Gastrocnemius medialis (tissue), 4 donors: ENCODE results near the gene FBXW10. TPM values are rescaled to one million over a fixed set of nuclear protein-coding genes. Genes with fewer than 3 reads are reported as not detected.
A peak's percentile ranks its signal among the peaks of the same experiment; 100 is the strongest.
"Not testable (repeated sequence)": the region's sequence is repeated elsewhere in the genome, so short reads cannot be mapped to it uniquely, and the experiment has no call there.

Experiments used
- ATAC-seq, 2 donors: fragments of 150-250 bp; one replicate each; pipeline ENCODE4 v1.9.1; 2016
- DNase-seq, 2 donors: peaks; one replicate each; pipeline ENCODE4 v3.0.0-alpha.2; 2019
- H3K27ac ChIP-seq, 4 donors: fragments of 200-600 bp; sonication (generic); 1 replicate in 1 of 4; 2 replicates in 3 of 4; pipeline ENCODE4 v1.5.1; 2016 to 2018; ENCODE audit warnings: mild to moderate bottlenecking in 2 of 4, moderate library complexity in 1 of 4
- H3K27me3 ChIP-seq, 3 donors: fragments of 200-600 bp; sonication (generic) in 2 of 3; 1 replicate in 1 of 3; 2 replicates in 2 of 3; pipeline versions ENCODE4 v1.5.1 to v1.6.0; 2016 to 2019; ENCODE audit warnings: mild to moderate bottlenecking in 1 of 3, moderate library complexity in 1 of 3
- H3K36me3 ChIP-seq, 2 donors: fragments of 200-600 bp; sonication (generic) in 1 of 2; one replicate each; pipeline ENCODE4 v1.5.1; 2017 to 2018
- H3K4me1 ChIP-seq, 2 donors: fragments of 200-600 bp; sonication (generic) in 1 of 2; one replicate each; pipeline ENCODE4 v1.5.1; 2016 to 2017; ENCODE audit warnings: mild to moderate bottlenecking in 2 of 2
- H3K4me3 ChIP-seq, 4 donors: fragments of 200-600 bp; sonication (generic) in 3 of 4; 1 replicate in 1 of 4; 2 replicates in 3 of 4; pipeline ENCODE4 v1.5.1; 2016 to 2019; ENCODE audit warnings: mild to moderate bottlenecking in 2 of 4
- H3K9me3 ChIP-seq, 3 donors: fragments of 200-600 bp; sonication (generic) in 2 of 3; 1 replicate in 1 of 3; 2 replicates in 2 of 3; pipeline ENCODE4 v1.5.1; 2016 to 2019
- POLR2A ChIP-seq, 2 donors: fragments of 450-650 bp; IDR thresholded peaks; one replicate each; pipeline ENCODE4 v1.6.1; 2017; ENCODE audit warnings: antibody characterized with exemption in 2 of 2, mild to moderate bottlenecking in 2 of 2, moderate library complexity in 2 of 2
- in situ Hi-C, 4 donors: fragments of 200-750 bp; cut with MboI; loops; one replicate each; pipeline versions ENCODE4 v1.15.0 to v1.8.0; 2017; ENCODE audit warnings: low sequenced_read_pairs in 4 of 4
- intact Hi-C: fragments of 100-400 bp; cut with DNase I; formaldehyde crosslinking; loops from one replicate; pipeline ENCODE4 v1.15.1; 2023; ENCODE audit warnings: low total_unique reads
- total RNA-seq, 4 donors: library from RNA; depleted of rRNA; stranded (reverse); fragments of >200 nt; gene quantifications; one replicate each; pipeline versions ENCODE4 v1.1.0 to v1.2.3, GENCODE V29; 2016

Gene FBXW10
- total RNA-seq, 4 donors from 2014 or later, result 0.09 to 0.56 (median 0.41) TPM

GRCh38 chr17:18780991-18781718, 37.3 kb downstream of the FBXW10 start, which contains the start of gene TVP23B:
TVP23B (plus strand) TSS chr17:18781183; CDS start chr17:18781294, 111 bp downstream.
- peak; percentile 96 to 98 for ATAC-seq
- in situ Hi-C loops, H3K4me1 ChIP-seq, intact Hi-C loops, H3K9me3 ChIP-seq, H3K36me3 ChIP-seq, H3K27me3 ChIP-seq: not testable (repeated sequence)
- TF ChIP-seq POLR2A (IDR thresholded peaks at IDR 0.05), result peak; percentile 79 to 85
- H3K27ac ChIP-seq, result peak within 1 kb of the TSS; percentile 76 to 86 (median 82)
- DNase-seq, result peak; percentile 93 to 97
- peak within 1 kb of the TSS; percentile 56 to 85 (median 63) for H3K4me3 ChIP-seq

- H3K36me3 ChIP-seq, H3K9me3 ChIP-seq, ATAC-seq, H3K27me3 ChIP-seq, H3K4me1 ChIP-seq, DNase-seq, intact Hi-C loops, in situ Hi-C loops: not testable (repeated sequence)
- peak overlapping the region; percentile 76 to 86 (median 82) for H3K27ac ChIP-seq
- H3K4me3 ChIP-seq, result peak overlapping the region; percentile 56 to 85 (median 63)
Observed at GRCh38 chr17:18781805-18782204, 38.0 kb downstream of the FBXW10 start.

GRCh38 chr17:18785933-18786332, 42.1 kb downstream of the FBXW10 start:
- in situ Hi-C loops, H3K27ac ChIP-seq, H3K36me3 ChIP-seq, H3K27me3 ChIP-seq, intact Hi-C loops, H3K4me3 ChIP-seq, DNase-seq, H3K9me3 ChIP-seq, H3K4me1 ChIP-seq, ATAC-seq: not testable (repeated sequence)

DNA sequence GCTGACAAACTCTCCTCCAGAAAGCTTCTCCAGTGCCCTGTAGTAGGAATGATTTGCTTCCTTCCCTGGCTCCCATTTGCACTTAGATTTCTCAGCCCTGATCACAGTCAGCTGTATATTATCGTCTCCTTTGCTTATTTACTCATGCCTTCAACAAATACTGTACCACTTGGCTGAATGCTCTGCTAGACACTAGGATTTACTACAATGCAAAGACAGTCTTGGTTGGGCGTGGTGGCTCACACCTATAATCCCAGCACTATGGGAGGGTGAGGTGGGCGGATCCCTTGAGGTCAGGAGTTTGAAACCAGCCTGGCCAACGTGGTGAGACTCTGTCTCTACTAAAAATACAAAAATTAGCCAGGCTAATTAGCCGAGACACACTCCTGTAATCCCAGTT, 43.0 kb downstream of the FBXW10 start:
- H3K4me3 ChIP-seq, intact Hi-C loops, H3K9me3 ChIP-seq, DNase-seq, H3K27ac ChIP-seq, H3K36me3 ChIP-seq, H3K4me1 ChIP-seq, H3K27me3 ChIP-seq, in situ Hi-C loops, ATAC-seq: not testable (repeated sequence)

- intact Hi-C loops, in situ Hi-C loops, H3K4me1 ChIP-seq, ATAC-seq, H3K36me3 ChIP-seq, H3K27ac ChIP-seq, H3K27me3 ChIP-seq, DNase-seq, H3K9me3 ChIP-seq, H3K4me3 ChIP-seq: not testable (repeated sequence)
Observed at GRCh38 chr17:18791402-18791801, 47.5 kb downstream of the FBXW10 start.

GRCh38 chr17:18794841-18795240, 51.0 kb downstream of the FBXW10 start:
- in situ Hi-C loops, intact Hi-C loops, ATAC-seq, H3K36me3 ChIP-seq, H3K27ac ChIP-seq, H3K9me3 ChIP-seq, H3K27me3 ChIP-seq, DNase-seq, H3K4me1 ChIP-seq, H3K4me3 ChIP-seq: not testable (repeated sequence)

GRCh38 chr17:18796887-18797286, 53.0 kb downstream of the FBXW10 start:
- H3K4me1 ChIP-seq, H3K9me3 ChIP-seq, intact Hi-C loops, in situ Hi-C loops, H3K27me3 ChIP-seq, H3K4me3 ChIP-seq, DNase-seq, H3K27ac ChIP-seq, ATAC-seq: not testable (repeated sequence)
- peaks cover 0 to 10% of the 10 kb centered on the region in 2 donors for H3K36me3 ChIP-seq

DNA sequence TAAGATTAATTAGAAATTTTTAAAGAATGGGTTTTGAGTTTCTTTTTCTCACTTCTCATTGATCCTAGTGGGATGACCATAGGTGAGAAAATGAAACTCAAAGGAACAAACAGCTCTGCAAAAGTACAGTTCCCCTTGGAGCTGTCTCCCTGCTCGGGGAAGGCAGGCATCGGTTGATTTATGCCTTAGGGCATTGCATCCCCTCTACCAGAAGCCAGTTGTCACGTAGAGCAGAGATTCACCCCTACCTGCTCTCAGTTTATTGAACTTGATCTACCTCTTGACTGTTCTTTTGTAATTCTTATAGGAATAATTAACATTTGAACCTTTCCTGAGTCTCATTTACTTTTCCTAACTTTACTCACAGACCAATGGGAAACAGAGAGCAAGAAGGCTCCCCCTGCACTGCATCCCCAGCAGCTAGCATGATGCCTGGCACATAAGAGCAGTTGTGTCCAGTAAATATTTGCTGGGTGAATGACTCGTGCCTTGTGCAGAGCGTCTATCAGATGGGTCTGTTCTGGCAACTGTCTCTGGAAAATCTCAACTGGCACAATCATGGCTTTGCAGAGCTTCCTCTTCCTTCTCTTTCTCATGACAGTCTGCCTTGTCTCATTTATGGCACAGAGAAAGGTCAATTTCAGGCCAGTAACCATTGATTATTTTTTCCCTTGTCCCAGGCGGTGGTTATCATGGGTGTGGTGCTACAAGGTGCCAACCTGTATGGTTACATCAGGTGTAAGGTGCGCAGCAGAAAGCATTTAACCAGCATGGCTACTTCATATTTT, 59.8 kb downstream of the FBXW10 start:
- DNase-seq, H3K4me1 ChIP-seq, H3K27ac ChIP-seq, H3K27me3 ChIP-seq, H3K9me3 ChIP-seq, intact Hi-C loops, ATAC-seq, H3K4me3 ChIP-seq: not testable (repeated sequence)
- in situ Hi-C loops, result loop anchor here in 1 of 4 donors (25.0 kb wide), 1 partner anchor 209 kb away; the partner anchor contains the start of gene FAM83G
- H3K36me3 ChIP-seq, result peaks cover 0 to 20% of the 10 kb centered on the region in 2 donors

DNA sequence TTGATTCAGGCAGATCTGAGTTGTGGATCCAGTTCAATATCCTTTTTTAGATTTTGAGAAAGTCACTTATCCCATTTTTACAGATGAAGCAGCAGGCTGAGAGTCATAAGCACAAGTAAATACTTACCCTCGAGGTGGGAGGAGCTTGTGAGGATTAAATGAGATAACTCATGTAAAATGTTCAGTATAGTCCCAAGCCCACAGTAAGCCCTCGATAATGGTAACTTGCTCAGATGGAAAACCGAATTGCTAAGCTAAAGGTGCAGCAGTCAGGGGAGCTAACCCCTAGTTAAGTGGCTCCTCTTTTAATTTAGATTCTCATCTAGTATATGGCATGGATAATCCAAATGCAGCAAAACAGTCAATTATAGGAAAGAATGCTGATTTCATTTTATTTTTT, 72.1 kb downstream of the FBXW10 start:
- DNase-seq, ATAC-seq, H3K4me3 ChIP-seq, H3K27ac ChIP-seq, H3K9me3 ChIP-seq, H3K27me3 ChIP-seq, intact Hi-C loops, H3K4me1 ChIP-seq, H3K36me3 ChIP-seq: not testable (repeated sequence)
- in situ Hi-C loops, result loop anchor here in 1 of 4 donors (25.0 kb wide), 1 partner anchor 196 kb away; the partner anchor contains the start of gene FAM83G
